ENCODE results near the gene B4GAT1.

DNA sequence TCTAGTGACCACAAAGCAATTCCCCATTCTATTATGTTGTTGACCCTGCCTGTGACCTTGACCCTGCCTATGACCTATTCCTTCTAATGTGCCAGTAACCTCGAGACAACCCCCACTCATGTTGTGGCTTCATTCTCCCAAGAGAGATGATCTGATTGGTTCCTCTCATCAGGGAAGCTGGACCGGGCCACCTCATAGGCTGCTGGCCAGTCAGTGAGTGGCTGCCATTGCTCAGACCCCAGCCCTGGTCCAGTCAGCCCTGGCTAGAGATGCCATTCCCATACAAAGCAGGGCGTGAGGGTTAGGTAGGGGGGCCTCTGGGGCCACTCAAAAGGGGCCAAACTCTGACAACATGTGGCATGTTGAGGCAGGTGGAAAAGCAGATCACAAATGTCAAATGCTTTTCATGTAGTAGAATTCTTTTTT is 12.2 kb upstream of the B4GAT1 start:
- no peak for TF ChIP-seq EZH2 (IDR thresholded peaks at IDR 0.05; ENCODE audit: low read length, unreplicated experiment)
- TF ChIP-seq, protein P1, sequence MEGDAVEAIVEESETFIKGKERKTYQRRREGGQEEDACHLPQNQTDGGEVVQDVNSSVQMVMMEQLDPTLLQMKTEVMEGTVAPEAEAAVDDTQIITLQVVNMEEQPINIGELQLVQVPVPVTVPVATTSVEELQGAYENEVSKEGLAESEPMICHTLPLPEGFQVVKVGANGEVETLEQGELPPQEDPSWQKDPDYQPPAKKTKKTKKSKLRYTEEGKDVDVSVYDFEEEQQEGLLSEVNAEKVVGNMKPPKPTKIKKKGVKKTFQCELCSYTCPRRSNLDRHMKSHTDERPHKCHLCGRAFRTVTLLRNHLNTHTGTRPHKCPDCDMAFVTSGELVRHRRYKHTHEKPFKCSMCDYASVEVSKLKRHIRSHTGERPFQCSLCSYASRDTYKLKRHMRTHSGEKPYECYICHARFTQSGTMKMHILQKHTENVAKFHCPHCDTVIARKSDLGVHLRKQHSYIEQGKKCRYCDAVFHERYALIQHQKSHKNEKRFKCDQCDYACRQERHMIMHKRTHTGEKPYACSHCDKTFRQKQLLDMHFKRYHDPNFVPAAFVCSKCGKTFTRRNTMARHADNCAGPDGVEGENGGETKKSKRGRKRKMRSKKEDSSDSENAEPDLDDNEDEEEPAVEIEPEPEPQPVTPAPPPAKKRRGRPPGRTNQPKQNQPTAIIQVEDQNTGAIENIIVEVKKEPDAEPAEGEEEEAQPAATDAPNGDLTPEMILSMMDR (conservative IDR thresholded peaks at IDR 0.05; ENCODE audit: low read depth, low read length): no peak
